ENCODE results near the gene RHOBTB1.
"Not testable (repeated sequence)": the region's sequence is repeated elsewhere in the genome, so short reads cannot be mapped to it uniquely, and the experiment has no call there.

Gene RHOBTB1

GRCh38 chr10:60944058-60944909 is at the start of gene RHOBTB1:
Gene RHOBTB1, minus strand, starts transcription at chr10:60944185. Its CDS starts 32,643 bp downstream, at chr10:60911542.
- DNase-seq (ENCODE audit: low read depth): peak; percentile 81

GRCh38 chr10:60992636-60993035 is 48.7 kb upstream of the RHOBTB1 start:
- DNase-seq (ENCODE audit: low read depth): no peak

GRCh38 chr10:60990663-60991062 is 46.7 kb upstream of the RHOBTB1 start:
- peak; percentile 13 for DNase-seq (ENCODE audit: low read depth)

GRCh38 chr10:60989400-60989876 is 45.5 kb upstream of the RHOBTB1 start:
- DNase-seq (ENCODE audit: low read depth): peak; percentile 12

DNA sequence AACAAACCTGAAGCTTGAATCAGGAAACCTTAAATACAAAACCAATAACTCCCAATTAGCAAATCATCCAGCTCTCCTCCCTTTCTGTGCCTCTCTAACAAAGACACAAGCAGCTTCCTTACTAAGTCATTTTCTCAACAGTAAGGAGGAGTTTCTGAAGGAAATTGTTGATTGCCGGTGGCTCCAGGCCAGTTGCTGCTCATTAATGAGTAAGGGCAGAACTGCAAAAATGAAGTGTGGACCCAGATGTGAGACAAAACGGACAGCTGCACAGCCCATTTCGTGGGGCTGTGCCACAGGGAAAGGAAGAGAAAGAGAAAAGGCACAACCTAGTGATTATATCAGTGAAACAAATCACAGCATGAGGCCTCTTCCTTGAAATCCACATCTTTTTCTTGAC is 42.8 kb upstream of the RHOBTB1 start:
- no peak for DNase-seq (ENCODE audit: low read depth)

- DNase-seq (ENCODE audit: low read depth): no peak
Measured at GRCh38 chr10:60985951-60986350, 42.0 kb upstream of the RHOBTB1 start.

DNA sequence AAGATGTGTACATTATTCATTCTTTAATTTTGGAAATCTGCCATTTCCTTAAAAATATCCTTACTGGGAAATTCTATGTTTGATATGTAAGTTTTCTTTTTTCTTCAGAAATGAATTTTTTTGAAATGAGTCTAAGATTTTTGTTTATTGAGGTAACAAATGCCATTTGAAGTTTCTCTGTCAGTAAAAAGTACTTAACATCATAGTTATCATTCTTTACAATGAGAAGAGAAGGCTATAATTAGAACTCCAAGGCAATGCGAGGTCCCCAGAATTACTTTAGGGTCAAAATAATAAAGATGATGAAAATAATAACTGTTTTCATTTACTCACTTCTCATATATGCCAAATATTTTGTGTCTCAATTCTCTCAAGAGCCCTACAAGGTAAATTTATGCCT is 37.0 kb upstream of the RHOBTB1 start:
- no peak for DNase-seq (ENCODE audit: low read depth)

DNA sequence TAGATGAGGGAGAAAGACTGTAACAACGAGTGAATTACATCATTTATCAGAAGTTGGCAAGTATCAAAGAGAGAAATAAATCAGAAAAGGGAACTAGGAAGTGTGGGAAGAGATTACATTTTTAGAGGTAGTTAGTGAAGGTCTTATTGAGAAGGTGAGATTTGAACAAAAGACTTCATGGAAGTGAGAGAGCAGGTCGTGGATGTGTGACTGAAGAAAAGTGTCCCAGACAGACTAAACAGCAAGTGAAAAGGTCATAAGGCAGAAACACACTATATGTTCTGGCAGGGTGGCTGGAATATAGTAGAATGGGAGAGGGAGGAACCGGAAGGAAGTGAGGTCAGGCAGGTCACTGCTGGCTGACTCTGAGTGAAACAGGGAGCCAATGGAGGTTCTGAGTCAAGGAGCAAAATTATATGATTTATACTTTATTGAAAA is 35.7 kb upstream of the RHOBTB1 start:
- no peak for DNase-seq (ENCODE audit: low read depth)

DNA sequence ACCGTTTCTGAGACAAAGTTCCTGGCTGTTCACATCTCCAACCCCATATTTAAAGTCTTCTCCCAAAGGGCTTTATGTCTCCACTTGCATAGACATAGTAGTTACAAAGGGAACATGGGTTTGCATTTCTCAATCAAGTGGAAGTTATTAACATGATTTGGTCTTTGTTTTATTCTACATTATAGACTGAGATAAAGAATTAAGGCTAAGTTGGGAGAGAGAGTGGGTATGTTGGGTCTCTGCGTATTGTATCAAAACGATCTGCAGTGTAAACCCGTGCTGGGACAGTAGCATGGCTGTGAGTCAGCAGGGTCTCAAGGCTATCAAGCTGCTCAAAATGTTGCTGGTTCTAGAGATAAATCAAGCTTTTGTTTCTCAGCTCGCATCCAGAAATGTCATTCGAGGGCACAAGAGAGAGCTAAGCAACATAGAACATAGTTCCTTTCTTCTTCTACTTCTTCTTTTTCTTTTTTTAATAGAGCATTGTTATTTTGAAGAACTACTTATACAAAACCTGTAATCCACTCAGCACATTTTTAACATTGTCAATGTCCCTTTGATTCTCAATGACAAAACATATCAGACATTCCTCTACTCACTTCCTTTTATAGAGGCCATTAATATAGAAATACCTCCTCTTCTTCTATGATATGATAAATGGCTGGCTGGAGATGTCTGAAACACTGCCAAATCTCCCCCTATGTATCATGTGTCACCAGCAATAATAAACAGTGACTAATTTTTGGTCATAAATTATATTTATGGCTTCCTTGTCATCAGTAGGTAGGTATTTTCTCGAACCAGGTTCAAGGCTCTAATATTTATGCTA is 34.5 kb upstream of the RHOBTB1 start:
- peak; percentile 34 for DNase-seq (ENCODE audit: low read depth)

DNA sequence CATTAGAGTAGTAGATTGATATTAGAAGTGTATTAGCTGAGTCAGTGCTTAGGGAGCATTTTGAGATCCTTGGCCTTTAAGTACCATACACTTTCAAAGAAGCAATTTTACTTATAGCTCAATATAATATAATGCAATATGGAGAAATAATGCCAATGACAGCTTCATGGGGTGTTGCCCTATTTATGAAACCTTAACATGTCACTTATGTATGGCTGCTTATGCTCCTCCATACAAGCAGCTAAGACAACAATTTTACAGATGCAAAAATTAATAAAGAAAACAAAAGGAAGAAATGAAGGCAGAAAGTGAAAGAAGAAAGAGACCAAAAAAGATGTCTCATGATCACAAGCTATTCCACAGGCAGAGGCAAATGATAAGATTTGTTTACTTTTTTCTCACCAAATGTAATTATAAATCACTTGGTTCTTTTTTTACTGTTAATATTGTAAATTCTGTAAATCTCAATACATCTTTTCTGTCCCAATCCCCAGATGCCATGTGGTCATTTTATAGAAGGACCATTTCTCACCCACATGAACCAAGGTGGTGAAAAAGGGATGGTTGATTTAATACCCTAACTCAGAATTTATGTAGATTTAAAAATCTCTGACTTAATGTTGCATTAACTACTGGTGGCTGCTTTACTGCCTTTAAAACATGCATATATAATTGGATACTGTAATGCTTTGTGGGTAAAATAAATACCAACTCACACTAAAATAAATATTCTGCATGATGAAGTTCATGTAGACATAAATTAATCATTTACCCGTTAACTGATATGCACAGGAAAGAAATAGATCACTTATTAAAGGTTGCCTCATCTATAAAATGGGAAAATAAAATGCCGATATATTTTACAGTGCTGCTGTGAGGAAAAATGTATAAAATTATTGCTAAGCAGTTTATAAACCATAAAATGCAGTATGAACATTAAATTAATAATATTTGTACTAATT is 33.5 kb upstream of the RHOBTB1 start:
- no peak for DNase-seq (ENCODE audit: low read depth)

DNA sequence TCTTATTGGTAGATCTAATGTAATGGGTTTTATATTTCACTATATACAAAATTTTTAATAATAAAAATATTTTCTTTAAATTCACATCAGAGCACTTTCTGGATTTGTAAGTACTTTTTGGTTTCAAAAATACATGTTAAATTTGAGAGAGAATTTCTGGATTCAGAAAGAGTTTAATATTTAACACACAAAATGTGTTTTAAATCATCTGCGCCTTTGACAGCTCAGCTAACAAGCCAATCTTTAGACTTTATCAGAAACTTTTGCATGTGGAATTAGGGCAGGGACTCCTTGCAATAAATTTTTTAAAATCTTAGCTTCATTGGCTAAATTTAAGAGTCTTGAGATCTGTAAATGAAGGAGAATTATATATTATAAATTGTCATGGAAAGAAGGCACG is 32.7 kb upstream of the RHOBTB1 start:
- DNase-seq (ENCODE audit: low read depth): no peak

- no peak for DNase-seq (ENCODE audit: low read depth)
Measured at GRCh38 chr10:60975716-60976115, 31.7 kb upstream of the RHOBTB1 start.

DNA sequence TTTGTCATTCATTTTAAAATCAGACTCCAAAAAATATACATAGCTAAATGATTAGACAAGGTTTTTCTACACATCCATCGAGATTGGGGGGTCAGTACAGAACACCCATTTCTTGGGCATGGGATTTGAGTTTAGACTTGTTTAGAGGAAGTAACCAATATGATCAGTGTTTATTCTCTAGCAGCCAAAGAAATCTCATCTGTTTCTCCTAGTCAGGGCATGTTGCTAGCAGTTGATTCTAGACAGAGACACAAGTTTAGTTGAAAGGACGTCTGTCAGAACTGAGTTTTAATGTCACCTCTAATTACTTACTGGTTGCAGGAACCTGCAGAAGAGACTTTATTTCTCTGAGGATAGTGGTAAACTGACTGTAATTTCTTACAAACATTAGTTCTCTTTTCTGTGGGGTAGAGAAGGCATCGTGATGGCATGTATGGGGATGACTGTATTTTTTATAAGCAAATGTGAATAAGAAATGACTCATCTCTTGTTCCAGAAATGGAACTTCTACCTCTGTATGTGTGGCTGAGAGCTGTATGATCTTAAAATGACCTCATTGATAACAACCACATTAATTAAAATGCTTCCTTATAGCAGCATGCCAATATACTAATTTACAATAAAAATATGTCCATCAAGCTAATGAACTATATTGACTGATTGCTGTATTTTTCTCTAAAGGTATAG is 30.6 kb upstream of the RHOBTB1 start:
- DNase-seq (ENCODE audit: low read depth): no peak

GRCh38 chr10:60973086-60973485 is 29.1 kb upstream of the RHOBTB1 start:
- no peak for DNase-seq (ENCODE audit: low read depth)

- DNase-seq (ENCODE audit: low read depth): not testable (repeated sequence)
Measured at GRCh38 chr10:60972181-60972580, 28.2 kb upstream of the RHOBTB1 start.

GRCh38 chr10:60970526-60970925 is 26.5 kb upstream of the RHOBTB1 start:
- DNase-seq (ENCODE audit: low read depth): no peak

DNA sequence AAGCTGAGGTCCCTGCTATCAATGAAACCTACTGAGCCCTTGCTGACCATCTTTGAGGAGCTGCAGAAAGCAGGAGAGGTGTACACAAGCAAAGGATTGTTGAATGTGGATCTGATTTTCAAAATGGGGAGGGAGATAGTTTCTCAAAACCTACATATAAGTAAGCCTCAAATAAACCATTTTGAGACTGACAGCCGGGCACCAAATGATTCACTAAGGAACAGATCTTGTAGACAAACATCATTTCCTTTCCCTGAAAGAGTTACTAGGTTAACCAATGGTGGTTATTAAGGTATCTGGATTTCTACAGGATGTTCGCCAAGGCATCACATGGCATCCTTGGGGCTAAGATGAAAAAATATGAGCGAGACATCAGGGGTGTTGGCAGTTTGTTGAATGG is 24.5 kb upstream of the RHOBTB1 start:
- DNase-seq (ENCODE audit: low read depth): no peak

DNA sequence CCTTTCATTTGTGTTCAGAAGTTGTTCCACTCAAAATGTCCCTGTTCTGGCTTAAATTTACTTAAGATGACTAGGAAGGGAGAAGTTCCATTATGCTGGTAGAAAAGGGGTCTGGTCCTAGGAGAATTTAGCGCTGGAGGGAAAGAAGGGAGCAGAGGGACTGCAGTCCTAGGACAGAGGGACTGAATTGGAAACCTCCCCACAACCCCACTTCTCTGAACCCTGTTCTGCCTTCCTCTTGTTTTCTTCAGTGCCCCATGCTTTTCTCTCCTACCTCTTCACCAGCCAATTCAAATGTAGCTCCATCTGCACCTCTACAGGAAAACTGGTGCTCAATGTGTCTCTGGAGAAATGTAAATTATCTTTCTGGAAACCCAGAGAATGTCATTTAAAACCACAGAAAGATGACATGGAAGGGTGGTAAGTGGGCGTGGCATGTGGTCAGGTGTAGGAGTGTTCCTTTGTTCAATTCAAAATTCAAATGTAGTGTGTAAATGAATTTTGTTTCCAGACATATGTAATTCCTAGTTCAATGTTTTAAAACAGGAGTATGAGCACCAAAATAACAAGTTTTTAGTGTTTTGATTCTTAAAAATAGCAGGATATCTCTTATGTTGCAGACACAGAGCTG is 24.0 kb upstream of the RHOBTB1 start:
- no peak for DNase-seq (ENCODE audit: low read depth)

DNA sequence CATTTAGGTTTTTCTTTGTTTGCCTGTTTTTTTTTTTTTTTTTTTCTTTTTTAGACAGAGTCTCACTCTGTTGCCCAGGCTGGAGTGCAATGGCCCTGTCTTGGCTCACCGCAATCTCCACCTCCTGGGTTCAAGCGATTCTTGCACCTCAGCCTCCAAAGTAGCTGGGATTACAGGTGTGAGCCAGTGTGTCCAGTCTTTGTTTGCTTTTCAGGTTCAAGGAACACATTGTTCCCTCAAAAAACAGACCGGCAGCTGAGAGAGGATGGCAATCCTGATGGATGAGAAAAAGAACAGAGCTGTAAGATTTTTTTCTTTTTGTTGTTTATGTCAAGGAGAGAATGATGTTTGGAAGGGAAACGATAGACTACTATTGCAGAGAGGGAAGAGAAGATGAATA is 23.3 kb upstream of the RHOBTB1 start:
- DNase-seq (ENCODE audit: low read depth): no peak

DNA sequence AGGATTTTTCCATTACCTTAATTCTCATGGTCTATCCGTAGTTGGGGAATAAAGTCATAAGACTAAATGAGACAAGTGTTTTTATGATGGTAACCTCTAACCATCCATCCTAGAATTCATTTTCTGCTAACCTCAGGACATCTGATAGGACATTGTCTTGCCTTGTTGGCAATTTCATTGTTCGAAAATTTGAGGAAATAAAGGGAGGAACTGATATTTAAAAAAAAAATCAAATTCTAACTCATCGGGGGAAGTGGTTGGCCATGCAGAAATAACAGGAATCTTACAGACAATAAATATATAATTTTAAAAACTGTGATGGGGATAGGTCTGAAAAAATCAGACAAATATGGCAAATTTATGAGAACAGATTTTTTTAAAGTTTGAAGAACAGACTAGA is 21.7 kb upstream of the RHOBTB1 start:
- no peak for DNase-seq (ENCODE audit: low read depth)

All from iris pigment epithelial cell (primary cell).